BLaER1 (cell line): Measurements from ENCODE around the gene TSKU.
A peak's percentile ranks its signal among the peaks of the same experiment; 100 is the strongest.

Source experiments
- H3K27ac ChIP-seq: shearing (Covaris generic); formaldehyde crosslinking; 2 replicates; pipeline ENCODE4 v1.8.1; 2022
- H3K27me3 ChIP-seq: shearing (Covaris generic); formaldehyde crosslinking; 2 replicates; pipeline ENCODE4 v1.8.1; 2022
- H3K36me3 ChIP-seq: shearing (Covaris generic); formaldehyde crosslinking; 2 replicates; pipeline ENCODE4 v1.8.1; 2022
- H3K4me1 ChIP-seq: shearing (Covaris generic); formaldehyde crosslinking; 2 replicates; pipeline ENCODE4 v1.8.1; 2022
- H3K4me2 ChIP-seq: shearing (Covaris generic); formaldehyde crosslinking; 2 replicates; pipeline ENCODE4 v1.8.1; 2022
- H3K4me3 ChIP-seq: shearing (Covaris generic); formaldehyde crosslinking; 2 replicates; pipeline ENCODE4 v1.8.1; 2022
- H3K9ac ChIP-seq: shearing (Covaris generic); formaldehyde crosslinking; 2 replicates; pipeline ENCODE4 v1.8.1; 2022
- H3K9me3 ChIP-seq: shearing (Covaris generic); formaldehyde crosslinking; 2 replicates; pipeline ENCODE4 v1.8.1; 2022
- H4K20me1 ChIP-seq: shearing (Covaris generic); formaldehyde crosslinking; 2 replicates; pipeline ENCODE4 v1.8.1; 2022
- Cebpa-rat ChIP-seq: shearing (Covaris generic); IDR thresholded peaks from 2 replicates; pipeline ENCODE4 v1.8.1; 2022

The TSKU gene

GRCh38 chr11:76769645-76770586 is 13.2 kb upstream of the TSKU start:
- peaks cover 63% of the 10 kb centered on the region for H3K4me1 ChIP-seq
- peak overlapping the region; percentile 92; the same call in 1 of the 2 replicates for H3K4me2 ChIP-seq
- peak overlapping the region; percentile 64; the same call in 1 of the 2 replicates for H3K27ac ChIP-seq
- TF ChIP-seq Cebpa-rat = no peak
- no peak overlapping the region for H3K4me3 ChIP-seq
- H3K36me3 ChIP-seq = no peaks in the 10 kb centered on the region
- H4K20me1 ChIP-seq = no peaks in the 10 kb centered on the region
- no peak overlapping the region for H3K9ac ChIP-seq
- no peaks in the 10 kb centered on the region for H3K27me3 ChIP-seq
- no peaks in the 10 kb centered on the region for H3K9me3 ChIP-seq

- Histone ChIP-seq H3K4me1 (peaks cover 63% of the 10 kb centered on the region), H3K36me3 (no peaks in the 10 kb centered on the region), H3K4me3 (no peak overlapping the region), H3K27ac (peak overlapping the region; percentile 43), H3K9ac (no peak overlapping the region), H3K9me3 (peaks cover 6% of the 10 kb centered on the region), H3K27me3 (no peaks in the 10 kb centered on the region), H3K4me2 (peak overlapping the region; percentile 51), H4K20me1 (no peaks in the 10 kb centered on the region)
- TF ChIP-seq Cebpa-rat = no peak
Observed at GRCh38 chr11:76770642-76771445, 12.3 kb upstream of the TSKU start.

GRCh38 chr11:76771446-76772099 is 11.6 kb upstream of the TSKU start:
- Histone ChIP-seq H3K4me1 (peaks cover 63% of the 10 kb centered on the region), H3K4me3 (no peak overlapping the region), H3K9ac (no peak overlapping the region), H3K9me3 (peaks cover 13% of the 10 kb centered on the region), H3K36me3 (no peaks in the 10 kb centered on the region), H3K27ac (peak overlapping the region; percentile 43), H4K20me1 (no peaks in the 10 kb centered on the region), H3K27me3 (no peaks in the 10 kb centered on the region), H3K4me2 (peak overlapping the region; percentile 51)
- no peak for TF ChIP-seq Cebpa-rat

- Histone ChIP-seq H3K4me2 (peak overlapping the region; percentile 51), H3K4me1 (peaks cover 56% of the 10 kb centered on the region), H3K9me3 (peaks cover 20% of the 10 kb centered on the region), H3K27me3 (no peaks in the 10 kb centered on the region), H3K9ac (no peak overlapping the region), H4K20me1 (no peaks in the 10 kb centered on the region), H3K27ac (no peak overlapping the region), H3K4me3 (no peak overlapping the region), H3K36me3 (no peaks in the 10 kb centered on the region)
- TF ChIP-seq Cebpa-rat = no peak
Observed at GRCh38 chr11:76772100-76772782, 10.9 kb upstream of the TSKU start.

GRCh38 chr11:76772783-76773106 is 10.4 kb upstream of the TSKU start:
- Histone ChIP-seq H3K36me3 (no peaks in the 10 kb centered on the region), H3K4me3 (no peak overlapping the region), H4K20me1 (no peaks in the 10 kb centered on the region), H3K4me2 (peak overlapping the region; percentile 51), H3K9ac (no peak overlapping the region), H3K27me3 (no peaks in the 10 kb centered on the region), H3K9me3 (peaks cover 25% of the 10 kb centered on the region), H3K27ac (no peak overlapping the region), H3K4me1 (peaks cover 51% of the 10 kb centered on the region)
- TF ChIP-seq Cebpa-rat = no peak

- Histone ChIP-seq H3K4me2 (no peak overlapping the region), H4K20me1 (no peaks in the 10 kb centered on the region), H3K27ac (no peak overlapping the region), H3K4me3 (no peak overlapping the region), H3K9me3 (peaks cover 26% of the 10 kb centered on the region), H3K9ac (no peak overlapping the region), H3K27me3 (no peaks in the 10 kb centered on the region), H3K36me3 (no peaks in the 10 kb centered on the region), H3K4me1 (peaks cover 44% of the 10 kb centered on the region)
- no peak for TF ChIP-seq Cebpa-rat
Observed at GRCh38 chr11:76773921-76774361, 9.2 kb upstream of the TSKU start.

GRCh38 chr11:76776472-76776871 is 6.7 kb upstream of the TSKU start:
- no peak for TF ChIP-seq Cebpa-rat
- H3K27ac ChIP-seq = no peak overlapping the region

GRCh38 chr11:76777305-76777704 is 5.9 kb upstream of the TSKU start:
- H3K9me3 ChIP-seq = peaks cover 26% of the 10 kb centered on the region
- H3K27ac ChIP-seq = no peak overlapping the region
- H4K20me1 ChIP-seq = no peaks in the 10 kb centered on the region
- H3K4me1 ChIP-seq = peaks cover 30% of the 10 kb centered on the region
- no peaks in the 10 kb centered on the region for H3K27me3 ChIP-seq
- TF ChIP-seq Cebpa-rat = no peak
- H3K9ac ChIP-seq = no peak overlapping the region
- no peak overlapping the region for H3K4me3 ChIP-seq
- no peak overlapping the region for H3K4me2 ChIP-seq
- no peaks in the 10 kb centered on the region for H3K36me3 ChIP-seq

More at GRCh38 chr11:76776472-76776871, 6.7 kb upstream of the TSKU start:
- Histone ChIP-seq H4K20me1 (no peaks in the 10 kb centered on the region), H3K9me3 (peaks cover 26% of the 10 kb centered on the region), H3K9ac (no peak overlapping the region), H3K4me3 (no peak overlapping the region), H3K4me1 (peaks cover 30% of the 10 kb centered on the region), H3K27me3 (no peaks in the 10 kb centered on the region), H3K4me2 (no peak overlapping the region), H3K36me3 (no peaks in the 10 kb centered on the region)

GRCh38 chr11:76777876-76778275 is 5.3 kb upstream of the TSKU start:
- no peak overlapping the region for H3K4me2 ChIP-seq
- H3K27me3 ChIP-seq = no peaks in the 10 kb centered on the region
- H4K20me1 ChIP-seq = no peaks in the 10 kb centered on the region
- H3K4me3 ChIP-seq = no peak overlapping the region
- H3K9me3 ChIP-seq = peaks cover 26% of the 10 kb centered on the region
- no peaks in the 10 kb centered on the region for H3K36me3 ChIP-seq
- no peak overlapping the region for H3K27ac ChIP-seq
- H3K4me1 ChIP-seq = peaks cover 26% of the 10 kb centered on the region
- no peak overlapping the region for H3K9ac ChIP-seq
- no peak for TF ChIP-seq Cebpa-rat
